A549 (cell line): Measurements from ENCODE around the gene ATP10A. TPM values are rescaled to one million over a fixed set of nuclear protein-coding genes. Genes with fewer than 3 reads are reported as not detected.
"Not testable (repeated sequence)": the region's sequence is repeated elsewhere in the genome, so short reads cannot be mapped to it uniquely, and the experiment has no call there.

Source experiments
- ATAC-seq, 2 experiments: fragments of 200-7000 bp in 1 of 2; fragments of >200 bp in 1 of 2; cut with Nextera tagmentation in 1 of 2; cut with Tn5 transposase in 1 of 2; 3 replicates each; pipeline versions ENCODE4 v1.8.0 to v1.9.1; 2018 to 2020; ENCODE audit warnings: mild to moderate bottlenecking in 1 of 2, moderate library complexity in 1 of 2
- CTCF ChIA-PET: fragments of 300-600 bp; sonication (Branson Sonifier 250); formaldehyde crosslinking; extraction: SDS; loops from one replicate; lab custom pipeline; 2021; ENCODE audit warnings: antibody characterized with exemption, inconsistent platforms; lab: Yijun Ruan, JAX
- POLR2A ChIA-PET: fragments of 350-600 bp; formaldehyde crosslinking; extraction: SDS; loops from one replicate; lab custom pipeline; 2021; ENCODE audit warnings: antibody characterized with exemption, inconsistent platforms; lab: Yijun Ruan, JAX
- DNase-seq, 2 experiments: peaks; one replicate each; pipeline versions ENCODE4 v3.0.0 to v3.0.0-alpha.2; 2011 to 2016; ENCODE audit warnings: low read depth in 1 of 2, low spot score in 1 of 2
- FAIRE-seq: peaks from 2 replicates; lab custom pipeline; 2011; peaks lifted over from hg19 to GRCh38; lab: Jason Lieb, UNC
- H3K27ac ChIP-seq, 2 experiments: fragments of >200 bp; sonication (Bioruptor Twin); formaldehyde crosslinking; 3 replicates each; pipeline ENCODE4 v1.5.1; 2016 to 2017
- H3K4me1 ChIP-seq: fragments of >200 bp; sonication (Bioruptor Twin); formaldehyde crosslinking; 3 replicates; pipeline ENCODE4 v1.6.1; 2016
- H3K4me2 ChIP-seq: fragments of >200 bp; sonication (Bioruptor Twin); formaldehyde crosslinking; 3 replicates; pipeline ENCODE4 v1.6.1; 2016
- H3K4me3 ChIP-seq: fragments of >200 bp; sonication (Bioruptor Twin); formaldehyde crosslinking; 3 replicates; pipeline ENCODE4 v1.5.1; 2016
- H3K9me3 ChIP-seq: fragments of >200 bp; sonication (Bioruptor Twin); formaldehyde crosslinking; 3 replicates; pipeline ENCODE4 v1.6.1; 2016
- BHLHE40 ChIP-seq: IDR thresholded peaks from 2 replicates; pipeline ENCODE4 v1.6.1; 2012; ENCODE audit warnings: low read depth, low read length, inconsistent platforms
- CBX2 ChIP-seq: fragments of 200-600 bp; sonication (generic); IDR thresholded peaks from 2 replicates; pipeline ENCODE4 v1.6.1; 2016; ENCODE audit warnings: low read depth, mild to moderate bottlenecking, borderline replicate concordance
- CHD4 ChIP-seq: fragments of 200-600 bp; sonication (generic); IDR thresholded peaks from 2 replicates; pipeline ENCODE4 v1.6.1; 2016; ENCODE audit warnings: antibody characterized with exemption, mild to moderate bottlenecking, borderline replicate concordance
- ELK1 ChIP-seq: fragments of 150-350 bp; IDR thresholded peaks from 2 replicates; pipeline ENCODE4 v1.6.1; 2014; ENCODE audit warnings: low read depth, mild to moderate bottlenecking, low read length
- ESRRA ChIP-seq: fragments of 150-350 bp; IDR thresholded peaks from 2 replicates; pipeline ENCODE4 v1.6.1; 2014; ENCODE audit warnings: mild to moderate bottlenecking, low read length, borderline replicate concordance
- FOSB ChIP-seq: fragments of 250-450 bp; sonication (Bioruptor Pico); IDR thresholded peaks from 2 replicates; pipeline ENCODE4 v1.5.0; 2020; ENCODE audit warnings: mild to moderate bottlenecking, moderate library complexity
- FOXS1 ChIP-seq: fragments of 250-450 bp; sonication (Bioruptor Pico); IDR thresholded peaks from 2 replicates; pipeline ENCODE4 v1.5.0; 2020; ENCODE audit warnings: mild to moderate bottlenecking, moderate library complexity
- HEYL ChIP-seq: fragments of 250-450 bp; sonication (Bioruptor Pico); IDR thresholded peaks from 2 replicates; pipeline ENCODE4 v1.8.0; 2021; ENCODE audit warnings: mild to moderate bottlenecking, moderate library complexity
- HOXA7 ChIP-seq: fragments of 250-450 bp; sonication (Bioruptor Pico); IDR thresholded peaks from 2 replicates; pipeline ENCODE4 v1.5.0; 2020; ENCODE audit warnings: mild to moderate bottlenecking, moderate library complexity
- HOXB13 ChIP-seq: fragments of 250-450 bp; sonication (Bioruptor Pico); IDR thresholded peaks from 2 replicates; pipeline ENCODE4 v1.5.0; 2020; ENCODE audit warnings: low read depth, mild to moderate bottlenecking, moderate library complexity
- HOXB5 ChIP-seq: fragments of 250-450 bp; sonication (Bioruptor Pico); IDR thresholded peaks from 2 replicates; pipeline ENCODE4 v1.5.0; 2020; ENCODE audit warnings: mild to moderate bottlenecking, moderate library complexity
- JUNB ChIP-seq: fragments of >200 bp; sonication (Bioruptor Twin); formaldehyde crosslinking; IDR thresholded peaks from 2 replicates; pipeline ENCODE4 v1.6.1; 2016
- KDM5A ChIP-seq: fragments of 200-600 bp; sonication (generic); IDR thresholded peaks from 2 replicates; pipeline ENCODE4 v1.6.1; 2016; ENCODE audit warnings: antibody characterized with exemption, mild to moderate bottlenecking
- MAFK ChIP-seq: fragments of 450-650 bp; IDR thresholded peaks from 2 replicates; pipeline ENCODE4 v1.6.1; 2014; ENCODE audit not compliant: partially characterized antibody
- MYC ChIP-seq: IDR thresholded peaks from 2 replicates; pipeline ENCODE4 v1.6.1; 2012; ENCODE audit warnings: mild to moderate bottlenecking, inconsistent platforms, low read length, improper control_type of control experiment, borderline replicate concordance
- NR3C1 ChIP-seq: fragments of >200 bp; sonication (Bioruptor Twin); formaldehyde crosslinking; IDR thresholded peaks from 3 replicates; pipeline ENCODE4 v1.6.1; 2017
- PHF8 ChIP-seq: fragments of 200-600 bp; sonication (generic); IDR thresholded peaks from 2 replicates; pipeline ENCODE4 v1.6.1; 2016; ENCODE audit warnings: low read depth, mild to moderate bottlenecking, antibody characterized with exemption, moderate library complexity, borderline replicate concordance
- POLR2A ChIP-seq: IDR thresholded peaks from 2 replicates; pipeline ENCODE4 v1.6.1; 2012; ENCODE audit warnings: mild to moderate bottlenecking, low read length
- POLR2AphosphoS2 ChIP-seq: conservative IDR thresholded peaks from 2 replicates; pipeline ENCODE4 v1.6.1; 2012; ENCODE audit warnings: low read length, improper control_type of control experiment, inconsistent platforms
- RCOR1 ChIP-seq: fragments of 150-350 bp; IDR thresholded peaks from 2 replicates; pipeline ENCODE4 v1.6.1; 2014; ENCODE audit warnings: antibody characterized with exemption, low read length, low read depth
- RFX5 ChIP-seq: fragments of 450-650 bp; IDR thresholded peaks from 2 replicates; pipeline ENCODE4 v1.7.1; 2014; ENCODE audit warnings: antibody characterized with exemption, mild to moderate bottlenecking, moderate library complexity
- SREBF2 ChIP-seq: fragments of 450-650 bp; IDR thresholded peaks from 2 replicates; pipeline ENCODE4 v1.6.1; 2014; ENCODE audit warnings: mild to moderate bottlenecking, moderate library complexity
- TFCP2L1 ChIP-seq: fragments of 250-450 bp; sonication (Bioruptor Pico); IDR thresholded peaks from 2 replicates; pipeline ENCODE4 v1.5.0; 2021; ENCODE audit warnings: mild to moderate bottlenecking
- ZC3H11A ChIP-seq: fragments of 450-650 bp; IDR thresholded peaks from 2 replicates; pipeline ENCODE4 v1.6.1; 2014; ENCODE audit warnings: antibody characterized with exemption, mild to moderate bottlenecking
- ZFP36 ChIP-seq: fragments of 450-650 bp; IDR thresholded peaks from 2 replicates; pipeline ENCODE4 v1.6.1; 2014; ENCODE audit warnings: borderline replicate concordance; ENCODE audit not compliant: partially characterized antibody
- ZNF302 ChIP-seq: fragments of 250-450 bp; sonication (Bioruptor Pico); IDR thresholded peaks from 2 replicates; pipeline ENCODE4 v1.9.0; 2021; ENCODE audit warnings: inconsistent platforms, mild to moderate bottlenecking, moderate library complexity
- ZSCAN20 ChIP-seq: fragments of 250-450 bp; sonication (Bioruptor Pico); IDR thresholded peaks from 2 replicates; pipeline ENCODE4 v1.8.0; 2022; ENCODE audit warnings: mild to moderate bottlenecking, moderate library complexity
- WGBS: methylation state at CpG from one replicate; pipeline ENCODE4 v1.1.6; 2017; ENCODE audit errors: missing lambda C conversion rate; 5-methylcytosine and 5-hydroxymethylcytosine counted together
- polyA plus RNA-seq, 4 experiments: library from polyadenylated mRNA; depleted of rRNA in 3 of 4; stranded (reverse); fragments of >200 nt; fragmentation: RNase III in 1 of 4; extraction: RNeasy Plus Mini Kit Qiagen cat#74134 plus additional on column Dnase treatment in 1 of 4; gene quantifications; 2 replicates in 3 of 4; 3 replicates in 1 of 4; pipeline ENCODE4 v1.2.3, GENCODE V29; 2011 to 2017
- TF ChIP-seq, protein P1 (sequence below): fragments of >200 bp; sonication (Bioruptor Twin); formaldehyde crosslinking; IDR thresholded peaks from 2 replicates; pipeline ENCODE4 v1.6.1; 2016
- TF ChIP-seq, protein P2 (sequence below): IDR thresholded peaks from 2 replicates; pipeline ENCODE4 v1.6.1; 2012; ENCODE audit warnings: low read depth, borderline replicate concordance
- TF ChIP-seq, protein P3 (sequence below): fragments of 250-450 bp; sonication (Bioruptor Pico); IDR thresholded peaks from 2 replicates; pipeline ENCODE4 v1.5.0; 2021; ENCODE audit warnings: mild to moderate bottlenecking, moderate library complexity, borderline replicate concordance

ATP10A gene
- polyA plus RNA-seq, 2 of the 4 experiments (the other 2 are of a cell fraction) = 5.9 to 7.6 TPM

DNA sequence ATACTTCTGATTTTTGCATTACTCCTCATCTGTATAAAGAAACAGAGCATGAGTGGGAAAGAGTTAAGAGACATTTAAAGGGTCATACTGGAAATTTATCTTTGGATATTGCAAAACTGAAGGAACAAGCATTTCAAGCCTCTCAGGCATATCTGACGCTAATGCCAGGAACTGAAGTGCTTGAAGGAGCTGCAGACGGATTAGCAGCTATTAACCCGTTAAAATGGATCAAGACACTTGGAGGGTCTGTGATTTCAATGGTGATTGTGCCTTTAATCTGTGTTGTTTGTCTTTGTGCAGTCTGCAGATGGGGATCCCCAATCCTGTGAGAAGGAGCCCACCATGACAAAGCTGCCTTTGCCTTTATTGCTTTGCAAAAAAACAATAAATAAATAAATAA lies 221.8 kb downstream of the ATP10A start:
- no peaks in the 10 kb centered on the region for H3K4me1 ChIP-seq
- FAIRE-seq = no peak
- no peak overlapping the region for H3K27ac ChIP-seq
- ATAC-seq = no peak
- no peak overlapping the region for H3K4me2 ChIP-seq
- ChIA-PET POLR2A (no interaction called here), CTCF (no interaction called here)
- no peaks in the 10 kb centered on the region for H3K9me3 ChIP-seq
- WGBS = 42% methylated on average over 3 of the region's 3 CpGs
- TF ChIP-seq SREBF2 (no peak), NR3C1 (no peak), HEYL (CRISPR knock-in tag) (no peak), CBX2 (no peak), CHD4 (no peak), FOSB (CRISPR knock-in tag) (no peak), BHLHE40 (no peak), TFCP2L1 (CRISPR knock-in tag) (no peak), ZNF302 (CRISPR knock-in tag) (no peak), ZFP36 (no peak), RFX5 (no peak), ESRRA (no peak), PHF8 (no peak), RCOR1 (no peak), ZSCAN20 (CRISPR knock-in tag) (no peak)
- TF ChIP-seq, protein P1, sequence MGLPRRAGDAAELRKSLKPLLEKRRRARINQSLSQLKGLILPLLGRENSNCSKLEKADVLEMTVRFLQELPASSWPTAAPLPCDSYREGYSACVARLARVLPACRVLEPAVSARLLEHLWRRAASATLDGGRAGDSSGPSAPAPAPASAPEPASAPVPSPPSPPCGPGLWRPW = no peak
- H3K4me3 ChIP-seq = no peak overlapping the region
- no peak for DNase-seq

DNA sequence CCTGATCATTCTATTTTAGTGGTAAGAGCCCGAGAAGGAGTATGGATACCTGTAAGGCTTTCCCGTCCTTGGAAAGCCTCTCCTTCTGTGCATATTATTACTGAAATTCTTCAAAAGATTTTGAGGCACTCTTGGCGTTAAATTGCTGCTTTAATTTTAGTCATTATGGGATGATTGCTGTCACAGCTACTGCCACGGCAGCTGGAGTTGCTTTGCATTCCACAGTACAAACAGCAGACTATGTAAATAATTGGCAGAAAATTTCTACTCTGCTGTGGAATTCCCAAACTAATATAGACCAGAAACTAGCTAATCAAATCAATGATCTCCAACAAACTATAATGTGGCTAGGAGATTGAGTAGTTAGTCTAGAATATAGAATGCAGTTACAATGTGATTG lies 222.2 kb downstream of the ATP10A start:
- H3K4me3 ChIP-seq, POLR2A ChIA-PET, H3K27ac ChIP-seq, CTCF ChIA-PET, H3K9me3 ChIP-seq, H3K4me1 ChIP-seq, H3K4me2 ChIP-seq, FAIRE-seq, DNase-seq, ATAC-seq: not testable (repeated sequence)
- WGBS = 45% methylated on average over 4 of the region's 4 CpGs

- no peak overlapping the region for H3K4me2 ChIP-seq
- POLR2A ChIA-PET = no interaction called here
- 40% methylated on average over 5 of the region's 5 CpGs for WGBS
- TF ChIP-seq POLR2A (no peak), ZC3H11A (no peak), SREBF2 (no peak), HOXB13 (CRISPR knock-in tag) (no peak), CBX2 (no peak), FOXS1 (CRISPR knock-in tag) (no peak), ZNF302 (CRISPR knock-in tag) (no peak), KDM5A (no peak), BHLHE40 (no peak), JUNB (no peak), HOXB5 (CRISPR knock-in tag) (no peak), MAFK (no peak), HOXA7 (CRISPR knock-in tag) (no peak), MYC (no peak), PHF8 (no peak), ELK1 (no peak), POLR2AphosphoS2 (no peak)
- TF ChIP-seq, protein P2, sequence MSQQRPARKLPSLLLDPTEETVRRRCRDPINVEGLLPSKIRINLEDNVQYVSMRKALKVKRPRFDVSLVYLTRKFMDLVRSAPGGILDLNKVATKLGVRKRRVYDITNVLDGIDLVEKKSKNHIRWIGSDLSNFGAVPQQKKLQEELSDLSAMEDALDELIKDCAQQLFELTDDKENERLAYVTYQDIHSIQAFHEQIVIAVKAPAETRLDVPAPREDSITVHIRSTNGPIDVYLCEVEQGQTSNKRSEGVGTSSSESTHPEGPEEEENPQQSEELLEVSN = no peak
- TF ChIP-seq, protein P3, sequence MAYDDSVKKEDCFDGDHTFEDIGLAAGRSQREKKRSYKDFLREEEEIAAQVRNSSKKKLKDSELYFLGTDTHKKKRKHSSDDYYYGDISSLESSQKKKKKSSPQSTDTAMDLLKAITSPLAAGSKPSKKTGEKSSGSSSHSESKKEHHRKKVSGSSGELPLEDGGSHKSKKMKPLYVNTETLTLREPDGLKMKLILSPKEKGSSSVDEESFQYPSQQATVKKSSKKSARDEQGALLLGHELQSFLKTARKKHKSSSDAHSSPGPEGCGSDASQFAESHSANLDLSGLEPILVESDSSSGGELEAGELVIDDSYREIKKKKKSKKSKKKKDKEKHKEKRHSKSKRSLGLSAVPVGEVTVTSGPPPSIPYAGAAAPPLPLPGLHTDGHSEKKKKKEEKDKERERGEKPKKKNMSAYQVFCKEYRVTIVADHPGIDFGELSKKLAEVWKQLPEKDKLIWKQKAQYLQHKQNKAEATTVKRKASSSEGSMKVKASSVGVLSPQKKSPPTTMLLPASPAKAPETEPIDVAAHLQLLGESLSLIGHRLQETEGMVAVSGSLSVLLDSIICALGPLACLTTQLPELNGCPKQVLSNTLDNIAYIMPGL (CRISPR knock-in tag) = no peak
- no peak for DNase-seq
- H3K9me3 ChIP-seq = no peaks in the 10 kb centered on the region
- no peak for ATAC-seq
- CTCF ChIA-PET = no interaction called here
- H3K4me3 ChIP-seq = no peak overlapping the region
- H3K27ac ChIP-seq = no peak overlapping the region
- no peak for FAIRE-seq
- H3K4me1 ChIP-seq = no peaks in the 10 kb centered on the region
Measured at GRCh38 chr15:25640381-25640780, 222.7 kb downstream of the ATP10A start.

GRCh38 chr15:25636486-25636885 lies 226.6 kb downstream of the ATP10A start:
- H3K9me3 ChIP-seq, H3K4me3 ChIP-seq, ATAC-seq, H3K4me2 ChIP-seq, POLR2A ChIA-PET, H3K4me1 ChIP-seq, CTCF ChIA-PET, FAIRE-seq, DNase-seq, H3K27ac ChIP-seq: not testable (repeated sequence)
- 29% methylated on average over 9 of the region's 9 CpGs for WGBS
